DOHH2 (cell line): ENCODE measurements around the gene EPHB2.

Experiments
- H3F3A ChIP-seq: fragments of 200-600 bp; sonication (generic), shearing (Covaris generic); 2 replicates; pipeline ENCODE4 v1.6.0; 2016; ENCODE audit warnings: antibody characterized with exemption, mild to moderate bottlenecking; ENCODE audit not compliant: control insufficient read depth, insufficient read depth
- H3K27ac ChIP-seq: fragments of 200-600 bp; sonication (generic); 2 replicates; pipeline ENCODE4 v1.5.1; 2014; ENCODE audit warnings: low read depth, mild to moderate bottlenecking, low read length, moderate library complexity
- H3K27me3 ChIP-seq: fragments of 200-600 bp; sonication (generic); 2 replicates; pipeline ENCODE4 v1.6.1; 2014; ENCODE audit warnings: mild to moderate bottlenecking, low read length, mixed read lengths; ENCODE audit not compliant: control insufficient read depth
- H3K36me3 ChIP-seq: fragments of 200-600 bp; sonication (generic); 2 replicates; pipeline ENCODE4 v1.6.1; 2014; ENCODE audit warnings: mild to moderate bottlenecking, low read length, moderate library complexity, mixed read lengths; ENCODE audit not compliant: control insufficient read depth
- H3K4me1 ChIP-seq: fragments of 200-600 bp; sonication (generic); 2 replicates; pipeline ENCODE4 v1.6.1; 2014; ENCODE audit warnings: mild to moderate bottlenecking, low read length, mixed read lengths; ENCODE audit not compliant: control insufficient read depth
- H3K4me2 ChIP-seq: fragments of 200-600 bp; sonication (generic); 2 replicates; pipeline ENCODE4 v1.6.0; 2014; ENCODE audit warnings: mild to moderate bottlenecking, low read length, moderate library complexity
- H3K4me3 ChIP-seq: fragments of 200-600 bp; sonication (generic); 2 replicates; pipeline ENCODE4 v1.5.1; 2014; ENCODE audit warnings: mild to moderate bottlenecking, low read length, mixed read lengths
- H3K79me2 ChIP-seq: fragments of 200-600 bp; sonication (generic); 2 replicates; pipeline ENCODE4 v1.6.1; 2014; ENCODE audit warnings: mild to moderate bottlenecking, low read length, mixed read lengths; ENCODE audit not compliant: control insufficient read depth
- H3K9me2 ChIP-seq: fragments of 200-600 bp; sonication (generic); replicated peaks from 2 replicates; pipeline ENCODE4 v1.6.1; 2014; ENCODE audit warnings: mild to moderate bottlenecking, low read length, mixed read lengths; ENCODE audit not compliant: control insufficient read depth
- H3K9me3 ChIP-seq: fragments of 200-600 bp; sonication (generic); 2 replicates; pipeline ENCODE4 v1.6.1; 2014; ENCODE audit warnings: antibody characterized with exemption, low read length, mixed read lengths; ENCODE audit not compliant: control insufficient read depth, insufficient read depth
- H4K20me1 ChIP-seq: fragments of 200-600 bp; sonication (generic); 2 replicates; pipeline ENCODE4 v1.6.0; 2014; ENCODE audit warnings: low read depth, mild to moderate bottlenecking, antibody characterized with exemption, low read length, moderate library complexity; ENCODE audit not compliant: control insufficient read depth, insufficient read depth
- CTCF ChIP-seq: fragments of 200-600 bp; sonication (generic); IDR thresholded peaks from one replicate; pipeline ENCODE4 v1.5.1; 2014; ENCODE audit warnings: antibody characterized with exemption, mild to moderate bottlenecking, low read depth, low read length; ENCODE audit not compliant: poor library complexity, severe bottlenecking
- EZH2phosphoT487 ChIP-seq: fragments of 200-600 bp; sonication (generic); IDR thresholded peaks from 2 replicates; pipeline ENCODE4 v1.6.1; 2017; ENCODE audit warnings: borderline replicate concordance, mild to moderate bottlenecking, antibody characterized with exemption, low read length, moderate library complexity, mixed read lengths

The EPHB2 gene

GRCh38 chr1:22889213-22889827 lies 178.7 kb downstream of the EPHB2 start:
- H4K20me1 ChIP-seq, result no peaks in the 10 kb centered on the region
- H3K9me2 ChIP-seq, result no peaks in the 10 kb centered on the region
- H3K4me2 ChIP-seq, result no peak overlapping the region
- H3F3A ChIP-seq, result no peaks in the 10 kb centered on the region
- H3K4me1 ChIP-seq, result no peaks in the 10 kb centered on the region
- no peaks in the 10 kb centered on the region for H3K36me3 ChIP-seq
- H3K27me3 ChIP-seq, result no peaks in the 10 kb centered on the region
- no peaks in the 10 kb centered on the region for H3K79me2 ChIP-seq
- H3K9me3 ChIP-seq, result no peaks in the 10 kb centered on the region
- no peak overlapping the region for H3K27ac ChIP-seq
- TF ChIP-seq EZH2phosphoT487 (no peak), CTCF (peak; percentile 85)
- H3K4me3 ChIP-seq, result no peak overlapping the region

- Histone ChIP-seq H3F3A (no peaks in the 10 kb centered on the region), H3K4me2 (no peak overlapping the region), H3K36me3 (no peaks in the 10 kb centered on the region), H3K4me3 (no peak overlapping the region), H4K20me1 (no peaks in the 10 kb centered on the region), H3K79me2 (no peaks in the 10 kb centered on the region), H3K9me3 (no peaks in the 10 kb centered on the region), H3K27ac (no peak overlapping the region), H3K9me2 (no peaks in the 10 kb centered on the region), H3K27me3 (0 out of 2 replicates have a peak, but pooled peaks cover 2% of the 10 kb centered on the region), H3K4me1 (no peaks in the 10 kb centered on the region)
- TF ChIP-seq EZH2phosphoT487 (no peak), CTCF (no peak)
Measured at GRCh38 chr1:22892789-22893188, 182.2 kb downstream of the EPHB2 start.

GRCh38 chr1:22893292-22893691 lies 182.7 kb downstream of the EPHB2 start:
- no peak overlapping the region for H3K4me3 ChIP-seq
- H3K27me3 ChIP-seq, result 0 out of 2 replicates have a peak, but pooled peaks cover 2% of the 10 kb centered on the region
- H3K36me3 ChIP-seq, result no peaks in the 10 kb centered on the region
- TF ChIP-seq EZH2phosphoT487 (no peak), CTCF (no peak)
- no peaks in the 10 kb centered on the region for H3K4me1 ChIP-seq
- H3K4me2 ChIP-seq, result no peak overlapping the region
- H3K9me2 ChIP-seq, result no peaks in the 10 kb centered on the region
- no peaks in the 10 kb centered on the region for H4K20me1 ChIP-seq
- H3K79me2 ChIP-seq, result no peaks in the 10 kb centered on the region
- no peaks in the 10 kb centered on the region for H3F3A ChIP-seq
- no peaks in the 10 kb centered on the region for H3K9me3 ChIP-seq
- H3K27ac ChIP-seq, result no peak overlapping the region
